Loucy (cell line): ENCODE data around the gene AGXT2.

Source experiments
- H2AFZ ChIP-seq: fragments of 200-600 bp; sonication (generic); 2 replicates; pipeline ENCODE4 v1.6.0; 2016; ENCODE audit warnings: antibody characterized with exemption, mild to moderate bottlenecking, low read length, moderate library complexity
- H3F3A ChIP-seq: fragments of 200-600 bp; 2 replicates; pipeline ENCODE4 v1.6.0; 2016; ENCODE audit warnings: antibody characterized with exemption, low read depth, mild to moderate bottlenecking
- H3K27me3 ChIP-seq: fragments of 200-600 bp; sonication (generic); 2 replicates; pipeline ENCODE4 v1.6.1; 2014; ENCODE audit warnings: low read length, mild to moderate bottlenecking; ENCODE audit not compliant: insufficient read depth, poor library complexity, severe bottlenecking
- H3K36me3 ChIP-seq: fragments of 200-600 bp; sonication (generic); 2 replicates; pipeline ENCODE4 v1.6.1; 2016; ENCODE audit warnings: low read length; ENCODE audit not compliant: insufficient read depth
- H3K4me1 ChIP-seq: fragments of 200-600 bp; sonication (generic); 2 replicates; pipeline ENCODE4 v1.5.1; 2014; ENCODE audit warnings: low read length, mild to moderate bottlenecking; ENCODE audit not compliant: insufficient read depth, poor library complexity, severe bottlenecking
- H3K4me2 ChIP-seq: fragments of 200-600 bp; sonication (generic); 2 replicates; pipeline ENCODE4 v1.6.0; 2014; ENCODE audit warnings: antibody characterized with exemption, low read length, low read depth, mild to moderate bottlenecking; ENCODE audit not compliant: poor library complexity, severe bottlenecking
- H3K4me3 ChIP-seq: fragments of 200-600 bp; sonication (generic); 2 replicates; pipeline ENCODE4 v1.5.1; 2014; ENCODE audit warnings: low read length, mild to moderate bottlenecking, mixed read lengths; ENCODE audit not compliant: poor library complexity, severe bottlenecking
- H3K79me2 ChIP-seq: fragments of 200-600 bp; sonication (generic); 2 replicates; pipeline ENCODE4 v1.6.1; 2014; ENCODE audit warnings: low read length; ENCODE audit not compliant: insufficient read depth
- H3K9ac ChIP-seq: fragments of 200-600 bp; sonication (generic); 2 replicates; pipeline ENCODE4 v1.6.0; 2014; ENCODE audit warnings: mild to moderate bottlenecking, low read depth, low read length, moderate library complexity; ENCODE audit not compliant: poor library complexity, severe bottlenecking
- H3K9me2 ChIP-seq: fragments of 200-600 bp; sonication (generic); replicated peaks from 2 replicates; pipeline ENCODE4 v1.6.1; 2016; ENCODE audit warnings: low read depth, low read length, mixed read lengths
- H3K9me3 ChIP-seq: fragments of 200-600 bp; sonication (generic); 2 replicates; pipeline ENCODE4 v1.6.1; 2014; ENCODE audit warnings: mild to moderate bottlenecking, antibody characterized with exemption, low read length, low read depth; ENCODE audit not compliant: insufficient read depth
- H4K20me1 ChIP-seq: fragments of 200-600 bp; sonication (generic); 2 replicates; pipeline ENCODE4 v1.6.0; 2014; ENCODE audit warnings: antibody characterized with exemption, low read length, mild to moderate bottlenecking; ENCODE audit not compliant: insufficient read depth, poor library complexity, severe bottlenecking
- EZH2phosphoT487 ChIP-seq: fragments of 200-600 bp; IDR thresholded peaks from 2 replicates; pipeline ENCODE4 v1.6.1; 2018; ENCODE audit warnings: antibody characterized with exemption, mild to moderate bottlenecking, moderate library complexity, borderline replicate concordance
- TF ChIP-seq, protein P1 (sequence below): fragments of 200-600 bp; sonication (generic); conservative IDR thresholded peaks from 2 replicates; pipeline ENCODE4 v1.5.1; 2014; ENCODE audit warnings: mild to moderate bottlenecking, antibody characterized with exemption, low read length

Gene AGXT2

DNA sequence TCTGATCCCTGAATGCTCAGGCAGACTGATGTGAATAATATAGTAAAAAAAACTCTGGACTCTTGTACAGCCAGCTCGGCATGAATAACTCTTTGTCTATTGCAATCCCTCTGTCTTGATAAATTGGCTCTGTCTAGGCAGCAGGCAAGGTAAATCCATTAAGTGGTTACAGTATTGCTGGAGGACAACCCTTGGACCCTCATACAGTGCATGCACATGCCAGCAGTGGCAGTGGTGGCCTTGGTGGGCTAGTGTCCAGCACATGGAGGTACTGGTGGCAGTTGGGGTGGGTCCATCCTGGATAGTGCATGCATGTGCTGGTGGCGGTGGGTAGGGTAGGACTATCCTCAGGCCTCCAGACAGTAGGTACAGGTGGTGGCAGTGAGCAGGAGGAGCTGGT, 79.5 kb downstream of the AGXT2 start:
- Histone ChIP-seq H3K27me3 (no peaks in the 10 kb centered on the region), H3K9me2 (no peaks in the 10 kb centered on the region), H4K20me1 (no peaks in the 10 kb centered on the region), H3F3A (no peaks in the 10 kb centered on the region), H3K4me2 (no peak overlapping the region), H3K4me1 (no peaks in the 10 kb centered on the region), H3K79me2 (no peaks in the 10 kb centered on the region), H3K9me3 (no peaks in the 10 kb centered on the region), H3K4me3 (no peak overlapping the region), H3K9ac (no peak overlapping the region), H3K36me3 (no peaks in the 10 kb centered on the region), H2AFZ (no peak overlapping the region)
- TF ChIP-seq, protein P1, sequence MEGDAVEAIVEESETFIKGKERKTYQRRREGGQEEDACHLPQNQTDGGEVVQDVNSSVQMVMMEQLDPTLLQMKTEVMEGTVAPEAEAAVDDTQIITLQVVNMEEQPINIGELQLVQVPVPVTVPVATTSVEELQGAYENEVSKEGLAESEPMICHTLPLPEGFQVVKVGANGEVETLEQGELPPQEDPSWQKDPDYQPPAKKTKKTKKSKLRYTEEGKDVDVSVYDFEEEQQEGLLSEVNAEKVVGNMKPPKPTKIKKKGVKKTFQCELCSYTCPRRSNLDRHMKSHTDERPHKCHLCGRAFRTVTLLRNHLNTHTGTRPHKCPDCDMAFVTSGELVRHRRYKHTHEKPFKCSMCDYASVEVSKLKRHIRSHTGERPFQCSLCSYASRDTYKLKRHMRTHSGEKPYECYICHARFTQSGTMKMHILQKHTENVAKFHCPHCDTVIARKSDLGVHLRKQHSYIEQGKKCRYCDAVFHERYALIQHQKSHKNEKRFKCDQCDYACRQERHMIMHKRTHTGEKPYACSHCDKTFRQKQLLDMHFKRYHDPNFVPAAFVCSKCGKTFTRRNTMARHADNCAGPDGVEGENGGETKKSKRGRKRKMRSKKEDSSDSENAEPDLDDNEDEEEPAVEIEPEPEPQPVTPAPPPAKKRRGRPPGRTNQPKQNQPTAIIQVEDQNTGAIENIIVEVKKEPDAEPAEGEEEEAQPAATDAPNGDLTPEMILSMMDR = no peak
- TF ChIP-seq EZH2phosphoT487 = no peak

DNA sequence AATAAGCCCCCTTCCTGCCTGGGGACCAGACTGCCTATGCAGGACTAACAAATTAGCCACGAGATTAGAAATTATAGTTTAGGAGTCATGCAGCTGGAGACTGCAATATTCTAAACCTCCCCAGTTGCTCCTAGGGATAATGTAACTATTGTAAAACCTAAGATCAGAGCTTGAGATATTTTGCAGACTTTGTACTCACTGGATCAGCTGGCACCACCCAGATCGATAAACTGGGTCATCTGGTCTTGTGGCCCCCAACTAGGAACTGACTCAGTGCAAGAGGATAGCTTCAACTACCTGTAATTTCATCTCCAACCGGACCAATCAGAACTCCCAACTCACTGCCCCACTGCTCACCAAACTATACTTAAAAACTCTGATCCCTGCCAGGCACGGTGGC, 80.2 kb downstream of the AGXT2 start:
- Histone ChIP-seq H3K4me2 (no peak overlapping the region), H3F3A (no peaks in the 10 kb centered on the region), H4K20me1 (no peaks in the 10 kb centered on the region), H3K9me3 (no peaks in the 10 kb centered on the region), H3K36me3 (no peaks in the 10 kb centered on the region), H3K9me2 (no peaks in the 10 kb centered on the region), H3K9ac (no peak overlapping the region), H3K79me2 (no peaks in the 10 kb centered on the region), H3K27me3 (no peaks in the 10 kb centered on the region), H3K4me3 (no peak overlapping the region), H3K4me1 (no peaks in the 10 kb centered on the region), H2AFZ (no peak overlapping the region)
- TF ChIP-seq, protein P1 = no peak
- TF ChIP-seq EZH2phosphoT487 = no peak

DNA sequence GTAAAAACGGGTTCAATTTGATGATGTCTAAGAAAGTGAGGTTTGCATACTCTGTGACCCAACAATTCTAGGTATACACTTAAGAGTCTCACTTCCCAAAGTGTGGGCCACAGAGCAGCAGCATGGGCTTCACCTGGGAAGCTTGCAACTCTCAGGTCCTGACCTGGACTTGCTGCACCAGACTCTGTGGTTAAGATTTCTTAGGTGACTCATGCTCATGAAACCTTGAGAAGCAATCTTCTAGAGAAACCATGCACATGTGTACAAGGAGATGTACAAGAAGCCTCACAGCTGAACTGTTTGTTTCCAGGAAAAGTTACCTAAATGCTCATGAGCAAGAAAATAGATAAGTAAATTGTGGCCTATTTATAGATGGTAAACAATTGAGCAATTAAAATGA, 88.4 kb downstream of the AGXT2 start:
- TF ChIP-seq EZH2phosphoT487 = no peak
- TF ChIP-seq, protein P1 = no peak
- H3K27me3 ChIP-seq = no peaks in the 10 kb centered on the region
- H3K4me3 ChIP-seq = no peak overlapping the region
- H3K36me3 ChIP-seq = peaks cover 10% of the 10 kb centered on the region; the same call in 1 of the 2 replicates
- no peak overlapping the region for H2AFZ ChIP-seq
- no peak overlapping the region for H3K4me2 ChIP-seq
- no peaks in the 10 kb centered on the region for H4K20me1 ChIP-seq
- H3K79me2 ChIP-seq = no peaks in the 10 kb centered on the region
- no peaks in the 10 kb centered on the region for H3K4me1 ChIP-seq
- no peaks in the 10 kb centered on the region for H3K9me3 ChIP-seq
- H3F3A ChIP-seq = no peaks in the 10 kb centered on the region
- no peaks in the 10 kb centered on the region for H3K9me2 ChIP-seq
- no peak overlapping the region for H3K9ac ChIP-seq
